Measurements from ENCODE around the gene VPS13D. TPM values are rescaled to one million over a fixed set of nuclear protein-coding genes. Genes with fewer than 3 reads are reported as not detected.

Gene VPS13D
- total RNA-seq, 1 donor from 2014 or later = 24.4 TPM

GRCh38 chr1:12405325-12406210, 175.7 kb downstream of the VPS13D start:
- peak; percentile 80 for DNase-seq (ENCODE audit: low read depth, low spot score)

GRCh38 chr1:12406211-12407021, 176.6 kb downstream of the VPS13D start:
- no peak for DNase-seq (ENCODE audit: low read depth, low spot score)

- DNase-seq (ENCODE audit: low read depth, low spot score) = peak; percentile 54
Measured at GRCh38 chr1:12407050-12407961, 177.5 kb downstream of the VPS13D start.

GRCh38 chr1:12407962-12408454, 178.2 kb downstream of the VPS13D start:
- DNase-seq (ENCODE audit: low read depth, low spot score) = no peak

- DNase-seq (ENCODE audit: low read depth, low spot score) = no peak
Measured at GRCh38 chr1:12408662-12409061, 178.8 kb downstream of the VPS13D start.

- no peak for DNase-seq (ENCODE audit: low read depth, low spot score)
Measured at GRCh38 chr1:12409681-12410080, 179.9 kb downstream of the VPS13D start.

GRCh38 chr1:12410351-12410750, 180.5 kb downstream of the VPS13D start:
- no peak for DNase-seq (ENCODE audit: low read depth, low spot score)

- DNase-seq (ENCODE audit: low read depth, low spot score) = no peak
Measured at GRCh38 chr1:12411098-12411497, 181.3 kb downstream of the VPS13D start.

- DNase-seq (ENCODE audit: low read depth, low spot score) = no peak
Measured at GRCh38 chr1:12411747-12412146, 181.9 kb downstream of the VPS13D start.

- DNase-seq (ENCODE audit: low read depth, low spot score) = no peak
Measured at GRCh38 chr1:12412439-12412838, 182.6 kb downstream of the VPS13D start.

- no peak for DNase-seq (ENCODE audit: low read depth, low spot score)
Measured at GRCh38 chr1:12413664-12414410, 184.0 kb downstream of the VPS13D start.

GRCh38 chr1:12414444-12415018, 184.7 kb downstream of the VPS13D start:
- no peak for DNase-seq (ENCODE audit: low read depth, low spot score)

- no peak for DNase-seq (ENCODE audit: low read depth, low spot score)
Measured at GRCh38 chr1:12415038-12415466, 185.2 kb downstream of the VPS13D start.

- no peak for DNase-seq (ENCODE audit: low read depth, low spot score)
Measured at GRCh38 chr1:12416101-12416500, 186.3 kb downstream of the VPS13D start.

GRCh38 chr1:12416744-12417143, 186.9 kb downstream of the VPS13D start:
- no peak for DNase-seq (ENCODE audit: low read depth, low spot score)

GRCh38 chr1:12417389-12417788, 187.6 kb downstream of the VPS13D start:
- no peak for DNase-seq (ENCODE audit: low read depth, low spot score)

GRCh38 chr1:12420171-12420570, 190.3 kb downstream of the VPS13D start:
- DNase-seq (ENCODE audit: low read depth, low spot score) = no peak

- DNase-seq (ENCODE audit: low read depth, low spot score) = no peak
Measured at GRCh38 chr1:12422488-12422887, 192.7 kb downstream of the VPS13D start.

GRCh38 chr1:12424087-12424529, 194.3 kb downstream of the VPS13D start:
- DNase-seq (ENCODE audit: low read depth, low spot score) = no peak

GRCh38 chr1:12424793-12425192, 195.0 kb downstream of the VPS13D start:
- no peak for DNase-seq (ENCODE audit: low read depth, low spot score)

Measured in pulmonary artery endothelial cell (primary cell).